Activated B cell treated with CpG ODN at 0.5 μM for 24 hours (primary cell): ENCODE results near the gene NUDT1. TPM values are rescaled to one million over a fixed set of nuclear protein-coding genes. Genes with fewer than 3 reads are reported as not detected.

Source experiments
- ATAC-seq: fragments of 200-7000 bp; cut with Tn5 transposase; one replicate; pipeline ENCODE4 v1.10.0; 2021; ENCODE audit warnings: low read depth, mild to moderate bottlenecking, moderate library complexity
- CTCF ChIA-PET: fragments of 350-600 bp; sonication (Branson Sonifier 250); formaldehyde crosslinking; loops from one replicate; lab custom pipeline; 2021; ENCODE audit warnings: antibody characterized with exemption; lab: Charles Lee
- POLR2A ChIA-PET: fragments of 350-600 bp; sonication (Branson Sonifier 250); formaldehyde crosslinking; loops from one replicate; lab custom pipeline; 2021; ENCODE audit warnings: antibody characterized with exemption; lab: Charles Lee
- DNase-seq: peaks from one replicate; pipeline ENCODE4 v3.0.0; 2022
- H3K27ac Mint-ChIP-seq: one replicate; pipeline ENCODE4 v1.8.0; 2020; ENCODE audit warnings: mixed read lengths
- H3K27me3 Mint-ChIP-seq: one replicate; pipeline ENCODE4 v1.8.0; 2021; ENCODE audit warnings: mixed read lengths
- H3K36me3 Mint-ChIP-seq: one replicate; pipeline ENCODE4 v1.8.0; 2021; ENCODE audit warnings: low read depth, mixed read lengths
- H3K4me1 Mint-ChIP-seq: one replicate; pipeline ENCODE4 v1.8.0; 2021; ENCODE audit warnings: mixed read lengths
- H3K4me3 Mint-ChIP-seq: one replicate; pipeline ENCODE4 v1.8.0; 2020; ENCODE audit warnings: mild to moderate bottlenecking, mixed read lengths
- H3K9me3 Mint-ChIP-seq: one replicate; pipeline ENCODE4 v1.8.0; 2020; ENCODE audit warnings: mixed read lengths
- CTCF ChIP-seq: fragments of 200-600 bp; IDR thresholded peaks from one replicate; pipeline ENCODE4 v1.8.0; 2022; ENCODE audit warnings: antibody characterized with exemption, mild to moderate bottlenecking
- intact Hi-C: fragments of 100-400 bp; cut with micrococcal nuclease; formaldehyde crosslinking; loops from one replicate; pipeline ENCODE4 v1.15.1; 2024
- total RNA-seq: library from RNA; stranded (reverse); gene quantifications from 2 replicates; pipeline ENCODE4 v1.2.3, GENCODE V29; 2022

The NUDT1 gene
- total RNA-seq, 1 donor from 2014 or later: 38.0 TPM

- Mint-ChIP-seq H3K27ac (no peak overlapping the region), H3K4me3 (no peak overlapping the region), H3K36me3 (peaks cover 33% of the 10 kb centered on the region), H3K27me3 (no peaks in the 10 kb centered on the region), H3K9me3 (no peaks in the 10 kb centered on the region), H3K4me1 (peaks cover 37% of the 10 kb centered on the region)
- no peak for ATAC-seq
- TF ChIP-seq CTCF: no peak
- intact Hi-C loops: no loop called here
- DNase-seq: no peak
- ChIA-PET CTCF (interaction anchor here (0.6 kb wide), 1 partner anchor 16 kb away, joined by 5 read pairs; no protein-coding TSS in a partner anchor), POLR2A (interaction anchor here (0.6 to 0.8 kb wide), 5 partner anchors 8 to 33 kb away, joined by 3 to 9 read pairs (median 3); no protein-coding TSS in a partner anchor)
Observed at GRCh38 chr7:2280424-2280823, 38.4 kb downstream of the NUDT1 start.

- ChIA-PET CTCF (no interaction called here), POLR2A (no interaction called here)
- Mint-ChIP-seq H3K27me3 (no peaks in the 10 kb centered on the region), H3K27ac (peak overlapping the region; percentile 9), H3K9me3 (no peaks in the 10 kb centered on the region), H3K4me1 (peaks cover 43% of the 10 kb centered on the region), H3K4me3 (no peak overlapping the region), H3K36me3 (peaks cover 33% of the 10 kb centered on the region)
- intact Hi-C loops: no loop called here
- TF ChIP-seq CTCF: no peak
- DNase-seq (no peak), ATAC-seq (no peak)
Observed at GRCh38 chr7:2281541-2281940, 39.5 kb downstream of the NUDT1 start.

- ChIA-PET POLR2A (no interaction called here), CTCF (no interaction called here)
- Mint-ChIP-seq H3K36me3 (peaks cover 26% of the 10 kb centered on the region), H3K9me3 (no peaks in the 10 kb centered on the region), H3K4me3 (no peak overlapping the region), H3K27ac (peak overlapping the region; percentile 9), H3K4me1 (peaks cover 44% of the 10 kb centered on the region), H3K27me3 (no peaks in the 10 kb centered on the region)
- ATAC-seq: no peak
- TF ChIP-seq CTCF: no peak
- intact Hi-C loops: no loop called here
- no peak for DNase-seq
Observed at GRCh38 chr7:2282185-2282751, 40.2 kb downstream of the NUDT1 start.

- H3K4me1 Mint-ChIP-seq: peaks cover 50% of the 10 kb centered on the region
- CTCF ChIA-PET: no interaction called here
Observed at GRCh38 chr7:2283074-2283473, 41.0 kb downstream of the NUDT1 start.

More at GRCh38 chr7:2283074-2283473, 41.0 kb downstream of the NUDT1 start:
- DNase-seq: no peak
- no peak for ATAC-seq
- H3K27ac Mint-ChIP-seq: no peak overlapping the region
- peaks cover 19% of the 10 kb centered on the region for H3K36me3 Mint-ChIP-seq
- H3K9me3 Mint-ChIP-seq: no peaks in the 10 kb centered on the region
- POLR2A ChIA-PET: interaction anchor here (0.6 kb wide), 1 partner anchor 60 kb away, joined by 7 read pairs; no protein-coding TSS in a partner anchor
- H3K27me3 Mint-ChIP-seq: no peaks in the 10 kb centered on the region
- intact Hi-C loops: no loop called here
- no peak for TF ChIP-seq CTCF
- no peak overlapping the region for H3K4me3 Mint-ChIP-seq
